OCI-LY3 (cell line): ENCODE measurements around the gene DPT.

Source experiments
- EZH2phosphoT487 ChIP-seq: fragments of 200-600 bp; shearing (Covaris generic); IDR thresholded peaks from 2 replicates; pipeline ENCODE4 v1.6.1; 2018; ENCODE audit warnings: antibody characterized with exemption, mixed run types, low read depth
- TF ChIP-seq, protein P1 (sequence below): fragments of 200-600, 300-600 bp; sonication (generic); IDR thresholded peaks from 2 replicates; pipeline ENCODE4 v1.5.1; 2014; ENCODE audit warnings: antibody characterized with exemption, low read length, low read depth

GRCh38 chr1:168772428-168773060 is 43.5 kb upstream of the DPT start:
- TF ChIP-seq, protein P1, sequence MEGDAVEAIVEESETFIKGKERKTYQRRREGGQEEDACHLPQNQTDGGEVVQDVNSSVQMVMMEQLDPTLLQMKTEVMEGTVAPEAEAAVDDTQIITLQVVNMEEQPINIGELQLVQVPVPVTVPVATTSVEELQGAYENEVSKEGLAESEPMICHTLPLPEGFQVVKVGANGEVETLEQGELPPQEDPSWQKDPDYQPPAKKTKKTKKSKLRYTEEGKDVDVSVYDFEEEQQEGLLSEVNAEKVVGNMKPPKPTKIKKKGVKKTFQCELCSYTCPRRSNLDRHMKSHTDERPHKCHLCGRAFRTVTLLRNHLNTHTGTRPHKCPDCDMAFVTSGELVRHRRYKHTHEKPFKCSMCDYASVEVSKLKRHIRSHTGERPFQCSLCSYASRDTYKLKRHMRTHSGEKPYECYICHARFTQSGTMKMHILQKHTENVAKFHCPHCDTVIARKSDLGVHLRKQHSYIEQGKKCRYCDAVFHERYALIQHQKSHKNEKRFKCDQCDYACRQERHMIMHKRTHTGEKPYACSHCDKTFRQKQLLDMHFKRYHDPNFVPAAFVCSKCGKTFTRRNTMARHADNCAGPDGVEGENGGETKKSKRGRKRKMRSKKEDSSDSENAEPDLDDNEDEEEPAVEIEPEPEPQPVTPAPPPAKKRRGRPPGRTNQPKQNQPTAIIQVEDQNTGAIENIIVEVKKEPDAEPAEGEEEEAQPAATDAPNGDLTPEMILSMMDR: no peak
- TF ChIP-seq EZH2phosphoT487: no peak
